H1 (cell line): ENCODE results near the gene SPOCK1.

Experiments
- BACH1 ChIP-seq: IDR thresholded peaks from 2 replicates; pipeline ENCODE4 v1.6.1; 2012; ENCODE audit warnings: low read length, improper control_type of control experiment
- CEBPB ChIP-seq: IDR thresholded peaks from 2 replicates; pipeline ENCODE4 v1.6.1; 2012; ENCODE audit warnings: low read depth, low read length
- CTCF ChIP-seq, 3 experiments: IDR thresholded peaks; 1 replicate in 2 of 3; 2 replicates in 1 of 3; pipeline versions ENCODE4 v1.5.1 to v1.6.1; 2011; ENCODE audit warnings: low read length in 3 of 3, mild to moderate bottlenecking in 3 of 3, inconsistent platforms in 2 of 3, low read depth in 1 of 3, moderate library complexity in 1 of 3; ENCODE audit not compliant: insufficient read depth in 1 of 3; ENCODE audit errors: control extremely low read depth in 1 of 3
- EZH2 ChIP-seq: fragments of 200-600 bp; sonication (generic); IDR thresholded peaks from 2 replicates; pipeline ENCODE4 v1.7.1; 2012; ENCODE audit warnings: low read depth, mild to moderate bottlenecking, moderate library complexity, low read length, inconsistent platforms; ENCODE audit not compliant: severe bottlenecking
- FOSL1 ChIP-seq: IDR thresholded peaks from 2 replicates; pipeline ENCODE4 v1.6.1; 2011; ENCODE audit warnings: mild to moderate bottlenecking, low read depth, low read length, moderate library complexity; ENCODE audit not compliant: insufficient read depth
- POLR2AphosphoS5 ChIP-seq: IDR thresholded peaks from 2 replicates; pipeline ENCODE4 v1.6.1; 2011; ENCODE audit warnings: low read depth, low read length
- RAD21 ChIP-seq, 2 experiments: IDR thresholded peaks in 1 of 2; conservative IDR thresholded peaks in 1 of 2; 2 replicates each; pipeline ENCODE4 v1.6.1; 2011; ENCODE audit warnings: low read depth in 2 of 2, low read length in 2 of 2, improper control_type of control experiment in 1 of 2, inconsistent platforms in 1 of 2, mild to moderate bottlenecking in 1 of 2, moderate library complexity in 1 of 2
- RBBP5 ChIP-seq: IDR thresholded peaks from 2 replicates; pipeline ENCODE4 v1.7.1; 2012; ENCODE audit warnings: low read depth, mild to moderate bottlenecking, inconsistent platforms, low read length, moderate library complexity, borderline replicate concordance
- SIRT6 ChIP-seq: IDR thresholded peaks from one replicate; pipeline ENCODE4 v1.7.1; 2012; ENCODE audit warnings: low read length, inconsistent platforms
- SP1 ChIP-seq: IDR thresholded peaks from 2 replicates; pipeline ENCODE4 v1.6.1; 2011; ENCODE audit warnings: low read depth, low read length
- TAF1 ChIP-seq: IDR thresholded peaks from 2 replicates; pipeline ENCODE4 v1.6.1; 2011; ENCODE audit warnings: mild to moderate bottlenecking, low read depth, low read length
- TEAD4 ChIP-seq: IDR thresholded peaks from 2 replicates; pipeline ENCODE4 v1.6.1; 2012; ENCODE audit warnings: low read depth, low read length, inconsistent platforms, mixed read lengths
- ZNF274 ChIP-seq: IDR thresholded peaks from 2 replicates; pipeline ENCODE4 v1.7.0; 2012; ENCODE audit warnings: low read length, borderline replicate concordance; ENCODE audit errors: extremely low read depth

GRCh38 chr5:137399911-137400310, 99.2 kb downstream of the SPOCK1 start:
- no peak for TF ChIP-seq EZH2
- no peak for TF ChIP-seq CTCF (IDR thresholded peaks at IDR 0.05; ENCODE audit: control extremely low read depth in 1 of 3, insufficient read depth in 1 of 3, low read depth in 1 of 3, low read length in 3 of 3)
- TF ChIP-seq RBBP5 = no peak
- TF ChIP-seq SP1 = no peak
- no peak for TF ChIP-seq RAD21 (IDR thresholded peaks at IDR 0.05 in 1 of 2, conservative IDR thresholded peaks at IDR 0.05 in 1 of 2; ENCODE audit: low read depth in 2 of 2, low read length in 2 of 2)
- TF ChIP-seq SIRT6 = no peak
- TF ChIP-seq BACH1 = no peak
- no peak for TF ChIP-seq POLR2AphosphoS5
- no peak for TF ChIP-seq CEBPB
- no peak for TF ChIP-seq ZNF274
- no peak for TF ChIP-seq TAF1
- no peak for TF ChIP-seq TEAD4
- no peak for TF ChIP-seq FOSL1
